PC-3 (cell line): ENCODE measurements around the gene FIBCD1.

ENCODE experiments used
- EZH2 ChIP-seq: fragments of 300-600 bp; sonication (generic); IDR thresholded peaks from one replicate; pipeline ENCODE4 v1.6.1; 2017; ENCODE audit warnings: antibody characterized with exemption, mild to moderate bottlenecking, low read length; ENCODE audit not compliant: unreplicated experiment
- EZH2phosphoT487 ChIP-seq: fragments of 300-600 bp; sonication (generic); IDR thresholded peaks from 2 replicates; pipeline ENCODE4 v1.6.1; 2018; ENCODE audit warnings: mild to moderate bottlenecking, antibody characterized with exemption, low read length, borderline replicate concordance
- TF ChIP-seq, protein P1 (sequence below): fragments of 300-600 bp; sonication (generic); conservative IDR thresholded peaks from 2 replicates; pipeline ENCODE4 v1.5.1; 2017; ENCODE audit warnings: antibody characterized with exemption, low read depth, mild to moderate bottlenecking, low read length

DNA sequence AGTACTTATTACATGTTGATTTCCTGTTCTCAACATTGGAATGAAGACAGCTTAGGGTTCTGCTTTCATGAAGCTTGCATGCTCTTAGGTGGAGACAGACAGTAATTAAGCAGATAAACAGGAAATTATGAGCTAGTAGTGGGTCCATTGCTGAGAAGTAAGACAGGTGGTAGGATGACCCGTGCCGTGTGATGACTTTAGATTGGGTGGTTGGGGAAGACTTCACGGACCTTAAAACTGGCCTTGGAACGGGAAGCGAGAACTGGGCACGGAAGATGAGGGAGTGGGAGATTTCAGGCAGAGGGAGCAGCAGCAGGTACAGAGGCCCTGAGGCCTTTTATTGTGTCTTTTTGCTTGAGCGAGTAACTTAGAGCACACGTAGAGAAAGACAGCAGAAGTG lies 76.8 kb downstream of the FIBCD1 start:
- TF ChIP-seq, protein P1, sequence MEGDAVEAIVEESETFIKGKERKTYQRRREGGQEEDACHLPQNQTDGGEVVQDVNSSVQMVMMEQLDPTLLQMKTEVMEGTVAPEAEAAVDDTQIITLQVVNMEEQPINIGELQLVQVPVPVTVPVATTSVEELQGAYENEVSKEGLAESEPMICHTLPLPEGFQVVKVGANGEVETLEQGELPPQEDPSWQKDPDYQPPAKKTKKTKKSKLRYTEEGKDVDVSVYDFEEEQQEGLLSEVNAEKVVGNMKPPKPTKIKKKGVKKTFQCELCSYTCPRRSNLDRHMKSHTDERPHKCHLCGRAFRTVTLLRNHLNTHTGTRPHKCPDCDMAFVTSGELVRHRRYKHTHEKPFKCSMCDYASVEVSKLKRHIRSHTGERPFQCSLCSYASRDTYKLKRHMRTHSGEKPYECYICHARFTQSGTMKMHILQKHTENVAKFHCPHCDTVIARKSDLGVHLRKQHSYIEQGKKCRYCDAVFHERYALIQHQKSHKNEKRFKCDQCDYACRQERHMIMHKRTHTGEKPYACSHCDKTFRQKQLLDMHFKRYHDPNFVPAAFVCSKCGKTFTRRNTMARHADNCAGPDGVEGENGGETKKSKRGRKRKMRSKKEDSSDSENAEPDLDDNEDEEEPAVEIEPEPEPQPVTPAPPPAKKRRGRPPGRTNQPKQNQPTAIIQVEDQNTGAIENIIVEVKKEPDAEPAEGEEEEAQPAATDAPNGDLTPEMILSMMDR = no peak
- TF ChIP-seq EZH2phosphoT487 = no peak
- TF ChIP-seq EZH2 = no peak
